Adrenal gland (tissue), 12 donors: ENCODE data around the gene CELF2. TPM values are rescaled to one million over a fixed set of nuclear protein-coding genes. Genes with fewer than 3 reads are reported as not detected.

Experiments used
- DNase-seq, 7 donors: peaks; one replicate each; pipeline ENCODE4 v3.0.0-alpha.2; 2019 to 2020
- H3K27ac ChIP-seq, 5 donors: fragments of 200-600 bp; sonication (generic) in 4 of 5; 1 replicate in 3 of 5; 2 replicates in 2 of 5; pipeline versions ENCODE4 v1.5.1 to v1.8.0; 2016 to 2020; ENCODE audit warnings: mild to moderate bottlenecking in 1 of 5
- H3K27me3 ChIP-seq: fragments of 200-600 bp; 2 replicates; pipeline ENCODE4 v1.8.0; 2021
- H3K36me3 ChIP-seq, 2 donors: fragments of 200-600 bp; replicated peaks in 1 of 2; 1 replicate in 1 of 2; 2 replicates in 1 of 2; pipeline versions ENCODE4 v1.5.1 to v1.8.0; 2018 to 2022
- H3K4me1 ChIP-seq, 2 donors: fragments of 200-600 bp; replicated peaks in 1 of 2; 1 replicate in 1 of 2; 2 replicates in 1 of 2; pipeline versions ENCODE4 v1.5.1 to v1.8.0; 2018 to 2021
- H3K4me3 ChIP-seq, 4 donors: fragments of 200-600 bp; sonication (generic) in 3 of 4; one replicate each; pipeline ENCODE4 v1.5.1; 2016 to 2018
- H3K9me3 ChIP-seq, 3 donors: fragments of 200-600 bp; sonication (generic) in 1 of 3; replicated peaks in 1 of 3; 1 replicate in 2 of 3; 2 replicates in 1 of 3; pipeline versions ENCODE4 v1.5.1 to v1.8.0; 2016 to 2021
- POLR2A ChIP-seq, 2 donors: fragments of 450-650 bp; IDR thresholded peaks; one replicate each; pipeline ENCODE4 v1.6.1; 2017; ENCODE audit warnings: antibody characterized with exemption in 2 of 2, mild to moderate bottlenecking in 2 of 2, moderate library complexity in 1 of 2
- WGBS, 4 donors: extraction: QIAGEN DNeasy Blood & Tissue Kit in 2 of 4; methylation state at CpG; one replicate each; pipeline versions ENCODE4 v1.1.5 to v1.1.7; 2013 to 2017; 5-methylcytosine and 5-hydroxymethylcytosine counted together
- intact Hi-C, 2 donors: fragments of 100-400 bp; cut with DNase I; formaldehyde crosslinking; loops; one replicate each; pipeline versions ENCODE4 v1.14.1 to v1.15.0; 2022 to 2023
- polyA plus RNA-seq, 3 donors: library from polyadenylated mRNA; stranded (reverse); fragments of 200-250 nt in 2 of 3; fragments of 350-450 nt in 1 of 3; fragmentation: Illumina TruSeq in 1 of 3; extraction: RNeasy Lipid Tissue Mini Kit (QIAGEN cat#74804) in 1 of 3; gene quantifications; one replicate each; pipeline ENCODE4 v1.2.3, GENCODE V29; 2013 to 2014
- total RNA-seq, 9 donors: library from RNA; depleted of rRNA in 4 of 9; stranded (reverse); fragments of >200 nt in 4 of 9; fragments of 120-200 nt in 1 of 9; fragmentation: NEBNext Ultra II Directional in 1 of 9; extraction: Animal tissue kit (Norgen Biotek cat#: 25700) in 1 of 9; gene quantifications; one replicate each; pipeline versions ENCODE4 v1.1.0 to v1.2.4, GENCODE V29; 2013 to 2023
- TF ChIP-seq, protein P1 (sequence below), 6 experiments: fragments of 450-650 bp in 4 of 6; fragments of 200-600 bp in 2 of 6; sonication (generic) in 1 of 6; IDR thresholded peaks; 1 replicate in 5 of 6; 2 replicates in 1 of 6; pipeline versions ENCODE4 v1.5.1 to v1.8.0; 2016 to 2021; ENCODE audit warnings: antibody characterized with exemption in 6 of 6, mild to moderate bottlenecking in 2 of 6, moderate library complexity in 1 of 6
- donor health status: healthy with polysubstance abuse.
- donor health status: Bipolar disorder and iron deficiency.
- donor health status: DM: yes; HTN: yes; CAD: no.
- donor health status: DM: no; HTN: no; CAD: no.
- donor health status: DM: no; HTN: no; CAD: no.
- donor health status: DM: yes; HTN: yes; CAD: no.

CELF2 gene
- total and polyA plus RNA-seq, 12 donors = 2.7 to 26.0 (median 10.3) TPM

DNA sequence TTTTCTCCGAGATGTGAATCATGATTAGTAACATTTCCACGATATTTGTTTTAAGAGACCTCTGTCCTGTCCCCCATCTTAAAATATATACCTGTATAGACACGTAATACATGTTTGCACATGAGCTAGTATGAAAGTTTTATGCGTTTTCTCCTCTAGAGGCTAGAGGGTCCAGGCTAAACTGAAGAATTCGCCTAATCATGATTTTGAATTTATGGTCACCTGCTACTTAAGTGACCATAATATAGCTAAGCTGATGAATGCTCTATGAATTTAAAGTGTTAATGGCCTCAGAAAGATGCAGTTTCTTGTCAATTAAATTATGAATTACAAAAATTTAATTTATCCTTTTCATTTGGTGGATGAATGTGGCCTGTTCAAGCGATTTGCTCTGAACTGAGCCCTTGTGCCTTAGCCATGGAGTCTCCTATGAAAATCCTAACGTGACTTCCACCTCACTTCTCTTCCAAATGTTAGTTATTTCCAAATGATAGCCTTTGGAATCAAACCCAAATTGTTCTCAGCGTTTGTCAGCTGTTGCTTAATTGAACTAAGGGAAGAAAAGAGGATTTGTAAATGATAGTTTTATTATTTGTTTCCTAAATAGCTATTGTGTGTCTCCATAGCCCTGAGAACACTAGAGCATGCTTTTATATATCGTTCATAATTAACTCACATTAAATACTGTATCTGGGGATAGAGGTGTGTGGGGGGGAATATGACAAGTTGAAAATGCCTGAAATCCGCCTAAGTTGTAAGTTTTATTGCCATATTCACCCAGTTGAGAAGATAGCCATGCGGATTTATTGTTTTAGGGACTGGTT lies 2.3 kb downstream of the CELF2 start:
- intact Hi-C loops = no loop called here
- no peak for DNase-seq
- Histone ChIP-seq H3K27ac (no peak overlapping the region), H3K9me3 (no peaks in the 10 kb centered on the region), H3K27me3 (peaks cover 17% of the 10 kb centered on the region), H3K4me1 (peaks cover 0 to 6% of the 10 kb centered on the region in 2 donors), H3K36me3 (no peaks in the 10 kb centered on the region), H3K4me3 (no peak overlapping the region)
- no peak for TF ChIP-seq POLR2A (IDR thresholded peaks at IDR 0.05)
- TF ChIP-seq, protein P1, sequence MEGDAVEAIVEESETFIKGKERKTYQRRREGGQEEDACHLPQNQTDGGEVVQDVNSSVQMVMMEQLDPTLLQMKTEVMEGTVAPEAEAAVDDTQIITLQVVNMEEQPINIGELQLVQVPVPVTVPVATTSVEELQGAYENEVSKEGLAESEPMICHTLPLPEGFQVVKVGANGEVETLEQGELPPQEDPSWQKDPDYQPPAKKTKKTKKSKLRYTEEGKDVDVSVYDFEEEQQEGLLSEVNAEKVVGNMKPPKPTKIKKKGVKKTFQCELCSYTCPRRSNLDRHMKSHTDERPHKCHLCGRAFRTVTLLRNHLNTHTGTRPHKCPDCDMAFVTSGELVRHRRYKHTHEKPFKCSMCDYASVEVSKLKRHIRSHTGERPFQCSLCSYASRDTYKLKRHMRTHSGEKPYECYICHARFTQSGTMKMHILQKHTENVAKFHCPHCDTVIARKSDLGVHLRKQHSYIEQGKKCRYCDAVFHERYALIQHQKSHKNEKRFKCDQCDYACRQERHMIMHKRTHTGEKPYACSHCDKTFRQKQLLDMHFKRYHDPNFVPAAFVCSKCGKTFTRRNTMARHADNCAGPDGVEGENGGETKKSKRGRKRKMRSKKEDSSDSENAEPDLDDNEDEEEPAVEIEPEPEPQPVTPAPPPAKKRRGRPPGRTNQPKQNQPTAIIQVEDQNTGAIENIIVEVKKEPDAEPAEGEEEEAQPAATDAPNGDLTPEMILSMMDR (IDR thresholded peaks at IDR 0.05) = no peak
- 86 to 88% (median 87%) methylated on average over 11 of the region's 11 CpGs for WGBS, 4 donors

DNA sequence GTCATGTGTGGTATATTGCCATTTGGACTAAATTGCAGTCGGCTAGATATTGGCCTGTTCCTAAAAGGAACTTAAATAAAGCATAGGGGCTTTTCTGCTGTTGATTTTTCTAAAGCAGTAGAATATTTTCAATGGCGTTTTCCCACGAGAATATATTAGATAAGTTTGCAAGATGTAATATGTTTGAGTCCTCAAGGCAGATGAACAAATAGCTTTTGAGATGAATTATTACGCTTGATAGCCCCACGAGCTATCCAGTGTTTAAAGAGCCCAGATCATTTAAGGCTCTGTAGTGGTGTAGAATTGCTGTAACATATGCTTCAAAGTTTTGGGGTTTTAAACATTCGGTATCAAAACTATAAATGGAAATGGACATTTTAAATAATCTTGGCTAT lies 2.9 kb downstream of the CELF2 start:
- no peak overlapping the region for H3K27ac ChIP-seq
- TF ChIP-seq, protein P1 (IDR thresholded peaks at IDR 0.05) = no peak
- no peak for TF ChIP-seq POLR2A (IDR thresholded peaks at IDR 0.05)
- H3K9me3 ChIP-seq = no peaks in the 10 kb centered on the region
- WGBS, 4 donors = 74 to 80% (median 75%) methylated on average over 6 of the region's 6 CpGs
- intact Hi-C loops = no loop called here
- no peak overlapping the region for H3K4me3 ChIP-seq
- H3K36me3 ChIP-seq = no peaks in the 10 kb centered on the region
- no peak for DNase-seq
- peaks cover 17% of the 10 kb centered on the region for H3K27me3 ChIP-seq
- H3K4me1 ChIP-seq = peaks cover 0 to 6% of the 10 kb centered on the region in 2 donors

DNA sequence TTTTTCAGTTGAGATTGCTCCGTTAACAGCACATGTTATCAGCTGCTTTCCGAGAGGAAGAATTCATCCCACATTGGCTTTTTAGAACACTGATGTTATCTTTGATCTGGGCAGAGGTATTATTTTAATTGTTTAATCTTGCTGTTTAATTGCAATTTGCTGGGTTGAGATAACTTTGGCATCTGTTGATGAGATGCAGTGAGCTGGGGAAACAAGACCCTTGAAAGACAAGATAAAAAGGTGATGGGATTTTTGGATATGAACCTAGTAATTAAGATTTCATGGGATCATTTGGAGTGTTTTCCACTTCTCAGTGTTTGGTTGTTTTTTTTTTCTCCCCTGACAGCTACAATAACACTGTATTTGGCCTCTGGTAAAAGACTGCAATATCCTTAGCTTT lies 4.5 kb downstream of the CELF2 start:
- Histone ChIP-seq H3K27ac (no peak overlapping the region), H3K27me3 (peaks cover 17% of the 10 kb centered on the region), H3K36me3 (no peaks in the 10 kb centered on the region), H3K4me1 (peaks cover 0 to 3% of the 10 kb centered on the region in 2 donors), H3K9me3 (no peaks in the 10 kb centered on the region), H3K4me3 (no peak overlapping the region)
- intact Hi-C loops = no loop called here
- 77 to 86% (median 81%) methylated on average over 2 of the region's 2 CpGs for WGBS, 4 donors
- no peak for DNase-seq
- TF ChIP-seq, protein P1 (IDR thresholded peaks at IDR 0.05) = no peak
- no peak for TF ChIP-seq POLR2A (IDR thresholded peaks at IDR 0.05)

DNA sequence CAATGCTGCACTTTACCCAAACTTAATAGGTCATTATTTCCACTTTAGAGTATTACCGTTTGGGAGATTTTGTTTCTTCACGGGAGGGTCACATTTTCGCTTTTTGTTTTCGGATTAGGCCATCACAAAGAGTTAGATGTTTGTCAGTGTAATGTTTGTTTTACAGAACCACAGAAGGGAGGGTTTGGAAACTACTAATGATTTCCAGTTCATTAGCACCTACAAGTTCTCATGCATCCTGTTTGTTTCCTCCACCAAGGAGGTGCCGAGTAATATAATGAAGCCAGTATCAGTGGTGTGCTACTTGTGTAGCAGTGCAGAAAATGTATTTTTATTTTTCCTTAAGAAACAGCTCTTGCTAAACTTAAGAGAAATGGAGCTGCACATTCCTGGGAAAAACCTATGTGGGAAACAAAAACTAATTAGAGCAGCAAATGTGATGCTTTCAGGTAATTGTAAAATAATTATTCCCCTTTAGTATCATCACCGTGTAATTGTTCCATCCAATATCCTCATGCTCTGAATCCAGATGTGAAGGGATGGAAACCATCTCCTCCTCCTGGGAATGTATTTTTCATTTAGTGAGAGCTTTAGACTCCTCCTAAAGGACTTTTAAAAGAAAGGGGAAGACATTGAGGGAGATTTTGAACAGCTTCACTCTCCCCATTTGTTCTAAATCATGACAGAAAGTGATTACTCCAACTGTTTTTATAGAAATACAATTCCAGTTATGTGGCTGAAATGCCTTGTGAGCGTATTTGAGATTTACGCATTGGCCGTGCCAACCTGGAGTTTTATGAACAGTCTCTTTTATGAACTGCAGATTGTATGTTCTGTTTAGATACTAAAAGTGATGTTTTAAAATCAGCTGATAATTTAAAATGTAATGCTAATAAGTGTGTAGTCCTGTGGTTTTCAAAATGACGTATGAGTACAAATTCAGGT lies 5.6 kb downstream of the CELF2 start:
- no peak for DNase-seq
- peaks cover 12% of the 10 kb centered on the region for H3K27me3 ChIP-seq
- no peaks in the 10 kb centered on the region for H3K9me3 ChIP-seq
- H3K27ac ChIP-seq = no peak overlapping the region
- intact Hi-C loops = no loop called here
- no peak overlapping the region for H3K4me3 ChIP-seq
- TF ChIP-seq, protein P1 (IDR thresholded peaks at IDR 0.05) = no peak
- no peak for TF ChIP-seq POLR2A (IDR thresholded peaks at IDR 0.05)
- H3K36me3 ChIP-seq = no peaks in the 10 kb centered on the region
- 85 to 88% (median 86%) methylated on average over 10 of the region's 10 CpGs for WGBS, 4 donors
- no peaks in the 10 kb centered on the region for H3K4me1 ChIP-seq
